ENCODE measurements around the gene CFAP61. TPM values are rescaled to one million over a fixed set of nuclear protein-coding genes. Genes with fewer than 3 reads are reported as not detected.

The CFAP61 gene
- total and polyA plus RNA-seq, 7 donors = 8.3 to 59.4 (median 24.5) TPM

GRCh38 chr20:20231528-20232298 lies 179.4 kb downstream of the CFAP61 start:
- no peak for TF ChIP-seq CTCF (IDR thresholded peaks at IDR 0.05)
- ATAC-seq (peak in 3 of 4 donors; percentile 26 to 57 (median 47)), DNase-seq (peak in 1 of 2 donors; percentile 59)
- intact Hi-C loops (cut with DNase I) = loop anchor here (5.0 to 10.0 kb wide), 3 partner anchors 87 to 149 kb away; no protein-coding TSS in a partner anchor
- peaks cover 39% of the 10 kb centered on the region for H3K4me1 ChIP-seq
- H3K4me3 ChIP-seq = no peak overlapping the region
- H3K27ac ChIP-seq = peak overlapping the region; percentile 56
- H3K9me3 ChIP-seq = peaks cover 8% of the 10 kb centered on the region
- WGBS, 3 donors = 58 to 83% (median 65%) methylated on average over 11 of the region's 11 CpGs
- H3K36me3 ChIP-seq (ENCODE audit: insufficient read depth in 1 of 2, low read depth in 1 of 2) = no peaks in the 10 kb centered on the region
- H3K27me3 ChIP-seq (ENCODE audit: insufficient read depth in 3 of 3, low read length in 2 of 3) = no peaks in the 10 kb centered on the region

GRCh38 chr20:20233041-20233514 lies 180.7 kb downstream of the CFAP61 start:
- Histone ChIP-seq H3K27me3 (ENCODE audit: insufficient read depth in 3 of 3, low read length in 2 of 3) (no peaks in the 10 kb centered on the region), H3K4me1 (peaks cover 38% of the 10 kb centered on the region), H3K27ac (peak overlapping the region; percentile 68), H3K36me3 (ENCODE audit: insufficient read depth in 1 of 2, low read depth in 1 of 2) (no peaks in the 10 kb centered on the region), H3K4me3 (no peak overlapping the region), H3K9me3 (no peaks in the 10 kb centered on the region)
- DNase-seq (peak in 1 of 2 donors; percentile 55), ATAC-seq (peak; percentile 73 to 77 (median 76))
- intact Hi-C loops (cut with DNase I) = loop anchor here (5.0 to 10.0 kb wide), 3 partner anchors 88 to 151 kb away; no protein-coding TSS in a partner anchor
- 53 to 66% (median 55%) methylated on average over 19 of the region's 19 CpGs for WGBS, 3 donors
- TF ChIP-seq CTCF (IDR thresholded peaks at IDR 0.05) = no peak

GRCh38 chr20:20235681-20236080 lies 183.3 kb downstream of the CFAP61 start:
- 88 to 92% (median 89%) methylated on average over 4 of the region's 4 CpGs for WGBS, 3 donors
- H3K27me3 ChIP-seq (ENCODE audit: insufficient read depth in 3 of 3, low read length in 2 of 3) = no peaks in the 10 kb centered on the region
- ATAC-seq = no peak
- no peak for TF ChIP-seq CTCF (IDR thresholded peaks at IDR 0.05)
- no peak overlapping the region for H3K27ac ChIP-seq
- H3K4me1 ChIP-seq = peaks cover 20% of the 10 kb centered on the region
- intact Hi-C loops (cut with DNase I) = loop anchor here (10.0 kb wide), 2 partner anchors 91 to 101 kb away; no protein-coding TSS in a partner anchor
- DNase-seq = no peak
- H3K9me3 ChIP-seq = no peaks in the 10 kb centered on the region
- H3K36me3 ChIP-seq (ENCODE audit: insufficient read depth in 1 of 2, low read depth in 1 of 2) = no peaks in the 10 kb centered on the region
- no peak overlapping the region for H3K4me3 ChIP-seq

- DNase-seq (peak in 1 of 2 donors; percentile 52), ATAC-seq (peak; percentile 73 to 81 (median 79))
- H3K4me3 ChIP-seq = no peak overlapping the region
- 45 to 50% (median 45%) methylated on average over 11 of the region's 11 CpGs for WGBS, 3 donors
- H3K27ac ChIP-seq = no peak overlapping the region
- no peaks in the 10 kb centered on the region for H3K9me3 ChIP-seq
- no peaks in the 10 kb centered on the region for H3K27me3 ChIP-seq (ENCODE audit: insufficient read depth in 3 of 3, low read length in 2 of 3)
- no peaks in the 10 kb centered on the region for H3K36me3 ChIP-seq (ENCODE audit: insufficient read depth in 1 of 2, low read depth in 1 of 2)
- TF ChIP-seq CTCF (IDR thresholded peaks at IDR 0.05) = peak; percentile 79
- H3K4me1 ChIP-seq = peaks cover 7% of the 10 kb centered on the region
- intact Hi-C loops (cut with DNase I) = loop anchor here (1.0 to 10.0 kb wide), 3 partner anchors 93 to 153 kb away; no protein-coding TSS in a partner anchor
Measured at GRCh38 chr20:20237093-20237959, 185.0 kb downstream of the CFAP61 start.

Data from psoas muscle (tissue), 8 donors.